CD4-positive, alpha-beta T cell treated with Interleukin-12 subunit alpha and Interleukin-12 subunit beta, for 1 hour (primary cell): ENCODE measurements around the gene WASHC3.

ENCODE experiments used
- DNase-seq: peaks from one replicate; pipeline ENCODE4 v3.0.0-alpha.2; 2020

The WASHC3 gene

DNA sequence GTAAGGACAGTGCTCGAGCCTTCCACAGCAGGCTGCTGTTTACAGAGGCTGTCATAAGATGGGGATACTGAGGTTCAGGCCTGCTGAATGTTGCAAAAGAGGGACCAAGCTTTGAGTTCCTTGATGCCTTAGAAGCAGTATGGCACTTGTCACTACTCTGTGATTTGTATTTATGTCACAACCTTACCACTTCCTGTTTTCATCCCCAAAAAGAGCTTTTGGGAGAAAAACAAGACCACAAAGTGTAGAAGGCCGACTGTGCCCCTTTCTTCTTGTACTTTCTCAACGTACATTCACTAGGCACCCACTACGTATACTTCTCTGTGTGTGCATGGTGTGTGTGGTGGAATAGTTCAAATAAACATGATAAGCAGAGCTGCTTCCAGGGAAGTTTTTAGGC lies 94.3 kb downstream of the WASHC3 start:
- DNase-seq, result no peak

DNA sequence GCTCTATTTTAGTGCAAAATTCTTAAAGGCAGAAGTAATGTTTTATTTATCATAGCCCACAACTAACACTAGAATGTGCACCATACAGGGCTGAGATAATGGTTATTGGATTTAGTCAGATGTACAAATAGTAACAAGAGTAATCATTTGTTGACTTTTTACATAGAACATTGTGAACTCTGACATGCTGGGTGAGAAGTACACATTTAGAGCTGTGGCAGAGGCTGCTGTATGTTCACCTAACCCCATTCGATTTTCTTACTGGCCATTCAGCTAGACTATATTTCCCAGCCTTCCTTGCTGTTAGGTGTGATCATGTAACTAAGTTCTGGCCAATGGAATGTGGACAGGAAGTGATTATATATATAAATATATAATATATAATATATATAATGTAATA lies 95.3 kb downstream of the WASHC3 start:
- no peak for DNase-seq

DNA sequence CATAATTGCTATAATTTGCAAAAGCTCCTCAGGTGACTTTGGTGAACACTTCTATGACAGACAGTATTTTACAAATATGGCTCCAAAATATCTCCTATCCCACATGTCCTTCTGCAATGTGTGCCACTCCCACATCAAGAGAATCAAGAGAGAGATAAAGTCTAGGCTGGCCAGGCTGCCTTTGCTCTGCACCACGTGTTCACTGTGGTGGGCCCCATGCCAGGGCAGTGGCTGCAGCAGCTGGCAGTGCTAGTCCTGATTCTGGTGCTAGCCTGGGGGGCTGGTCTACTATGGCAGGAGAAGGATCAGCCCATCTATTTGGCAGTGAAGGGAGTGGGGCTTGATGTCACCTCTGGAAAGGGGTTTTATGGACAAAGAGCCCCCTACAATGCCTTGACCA lies 98.1 kb downstream of the WASHC3 start:
- no peak for DNase-seq
